GM23338 (cell line): ENCODE data around the gene JUNB. TPM values are rescaled to one million over a fixed set of nuclear protein-coding genes. Genes with fewer than 3 reads are reported as not detected.

Experiments used
- ATAC-seq: fragments of 200-7000 bp; cut with Tn5 transposase; 3 replicates; pipeline ENCODE4 v1.9.1; 2020
- DNase-seq: peaks from one replicate; pipeline ENCODE4 v3.0.0-alpha.2; 2015; ENCODE audit warnings: low spot score
- H2AFZ ChIP-seq: fragments of 200-600 bp; sonication (generic); 2 replicates; pipeline ENCODE4 v1.8.0; 2016; ENCODE audit warnings: antibody characterized with exemption, mild to moderate bottlenecking, moderate library complexity
- H3F3A ChIP-seq: fragments of 200-600 bp; sonication (generic); replicated peaks from 2 replicates; pipeline ENCODE4 v1.8.0; 2017; ENCODE audit warnings: antibody characterized with exemption, mixed run types, low read depth
- H3K27ac ChIP-seq: fragments of 200-600 bp; sonication (generic); 2 replicates; pipeline ENCODE4 v1.6.1; 2016; ENCODE audit warnings: low read depth
- H3K27me3 ChIP-seq: fragments of 200-600 bp; sonication (generic); 2 replicates; pipeline ENCODE4 v1.8.0; 2016; ENCODE audit warnings: mild to moderate bottlenecking, mixed run types, moderate library complexity; ENCODE audit not compliant: insufficient read depth
- H3K36me3 ChIP-seq: fragments of 200-600 bp; sonication (generic); 2 replicates; pipeline ENCODE4 v1.8.0; 2016; ENCODE audit warnings: mild to moderate bottlenecking; ENCODE audit not compliant: insufficient read depth
- H3K4me1 ChIP-seq: fragments of 200-600 bp; sonication (generic); 2 replicates; pipeline ENCODE4 v1.8.0; 2016; ENCODE audit warnings: mild to moderate bottlenecking, moderate library complexity; ENCODE audit not compliant: insufficient read depth
- H3K4me2 ChIP-seq: fragments of 200-600 bp; sonication (generic); 2 replicates; pipeline ENCODE4 v1.7.1; 2017; ENCODE audit warnings: mixed run types
- H3K4me3 ChIP-seq: fragments of 200-600 bp; sonication (generic); 2 replicates; pipeline ENCODE4 v1.6.1; 2016; ENCODE audit warnings: mixed run types
- H3K79me2 ChIP-seq: fragments of 200-600 bp; sonication (generic); replicated peaks from 2 replicates; pipeline ENCODE4 v1.8.0; 2017; ENCODE audit warnings: mild to moderate bottlenecking; ENCODE audit not compliant: insufficient read depth
- H3K9me2 ChIP-seq: fragments of 200-600 bp; sonication (generic); 2 replicates; pipeline ENCODE4 v1.8.0; 2017; ENCODE audit not compliant: insufficient read depth
- H4K20me1 ChIP-seq: fragments of 200-600 bp; sonication (generic); replicated peaks from 2 replicates; pipeline ENCODE4 v1.8.0; 2017; ENCODE audit warnings: mild to moderate bottlenecking; ENCODE audit not compliant: insufficient read depth
- H3K27ac Mint-ChIP-seq: 2 replicates; pipeline ENCODE4 v1.8.0; 2020; ENCODE audit warnings: inconsistent platforms, mild to moderate bottlenecking, moderate library complexity, mixed read lengths
- H3K27me3 Mint-ChIP-seq: 3 replicates; pipeline ENCODE4 v1.8.0; 2022; ENCODE audit warnings: low read depth, mild to moderate bottlenecking, moderate library complexity, mixed read lengths, inconsistent platforms; ENCODE audit not compliant: insufficient read depth, poor library complexity
- H3K36me3 Mint-ChIP-seq: 3 replicates; pipeline ENCODE4 v1.8.0; 2021; ENCODE audit warnings: low read depth, mild to moderate bottlenecking, inconsistent platforms, moderate library complexity, mixed read lengths
- H3K4me1 Mint-ChIP-seq: 3 replicates; pipeline ENCODE4 v1.8.0; 2020; ENCODE audit warnings: mild to moderate bottlenecking, inconsistent platforms, mixed read lengths
- H3K4me3 Mint-ChIP-seq: 3 replicates; pipeline ENCODE4 v1.8.0; 2021; ENCODE audit warnings: moderate library complexity, mild to moderate bottlenecking, inconsistent platforms, mixed read lengths
- H3K9me3 Mint-ChIP-seq: 3 replicates; pipeline ENCODE4 v1.8.0; 2020; ENCODE audit warnings: moderate library complexity, mild to moderate bottlenecking, inconsistent platforms, mixed read lengths
- CREB1 ChIP-seq: fragments of 250-450 bp; sonication (Bioruptor Pico); IDR thresholded peaks from 2 replicates; pipeline ENCODE4 v1.5.0; 2020; ENCODE audit warnings: low read depth, mild to moderate bottlenecking, moderate library complexity
- CTCF ChIP-seq, 2 experiments: fragments of 200-600 bp in 1 of 2; sonication (generic) in 1 of 2; conservative IDR thresholded peaks; 2 replicates each; pipeline versions ENCODE4 v1.5.1 to v1.6.1; 2016 to 2017; ENCODE audit warnings: antibody characterized with exemption in 2 of 2, low read depth in 2 of 2, mild to moderate bottlenecking in 2 of 2, moderate library complexity in 1 of 2
- EZH2 ChIP-seq: fragments of 200-600 bp; sonication (generic); IDR thresholded peaks from one replicate; pipeline ENCODE4 v1.8.0; 2017; ENCODE audit warnings: antibody characterized with exemption, mild to moderate bottlenecking, low read depth; ENCODE audit not compliant: unreplicated experiment
- EZH2phosphoT487 ChIP-seq: fragments of 200-600 bp; sonication (generic); IDR thresholded peaks from one replicate; pipeline ENCODE4 v1.8.1; 2018; ENCODE audit warnings: antibody characterized with exemption; ENCODE audit not compliant: unreplicated experiment
- JUNB ChIP-seq: IDR thresholded peaks from one replicate; pipeline ENCODE4 v1.6.1; 2016; ENCODE audit warnings: antibody characterized with exemption; ENCODE audit not compliant: unreplicated experiment
- NANOG ChIP-seq: IDR thresholded peaks from 2 replicates; pipeline ENCODE4 v1.6.1; 2016; ENCODE audit warnings: antibody characterized with exemption, borderline replicate concordance
- POLR2AphosphoS5 ChIP-seq: IDR thresholded peaks from 2 replicates; pipeline ENCODE4 v1.6.1; 2016; ENCODE audit warnings: antibody characterized with exemption, low read depth
- REST ChIP-seq: IDR thresholded peaks from one replicate; pipeline ENCODE4 v1.6.1; 2018; ENCODE audit warnings: antibody characterized with exemption; ENCODE audit not compliant: unreplicated experiment
- STAT1 ChIP-seq: IDR thresholded peaks from one replicate; pipeline ENCODE4 v1.6.1; 2016; ENCODE audit warnings: antibody characterized with exemption; ENCODE audit not compliant: unreplicated experiment
- ZNF114 ChIP-seq: fragments of 250-450 bp; sonication (Bioruptor Pico); IDR thresholded peaks from 2 replicates; pipeline ENCODE4 v1.5.0; 2020; ENCODE audit warnings: mild to moderate bottlenecking, moderate library complexity
- ZNF331 ChIP-seq: fragments of 250-450 bp; sonication (Bioruptor Pico); IDR thresholded peaks from 2 replicates; pipeline ENCODE4 v1.5.0; 2020; ENCODE audit warnings: low read depth, mild to moderate bottlenecking, moderate library complexity
- polyA plus RNA-seq: library from polyadenylated mRNA; unstranded; fragments of >200 nt; fragmentation: Nextera tagmentation; extraction: Ambion mirVana; gene quantifications from 2 replicates; pipeline ENCODE4 v1.2.1, GENCODE V29; 2016
- total RNA-seq: library from RNA; depleted of rRNA; stranded (reverse); fragments of >200 nt; shearing (Covaris generic); gene quantifications from 2 replicates; pipeline ENCODE4 v1.2.3, GENCODE V29; 2014

JUNB gene
- total and polyA plus RNA-seq, 2 experiments from 2014 or later, result 7.7 to 20.2 TPM

GRCh38 chr19:12785431-12786031 is 5.8 kb upstream of the JUNB start (continued):
- TF ChIP-seq NANOG (no peak), CREB1 (CRISPR knock-in tag) (no peak), EZH2phosphoT487 (no peak), STAT1 (no peak), EZH2 (no peak), REST (no peak), ZNF331 (no peak), JUNB (no peak)

- no peaks in the 10 kb centered on the region for H3K79me2 ChIP-seq
- H3K4me2 ChIP-seq, result no peak overlapping the region
- H3K9me2 ChIP-seq, result no peaks in the 10 kb centered on the region
- H3K36me3 Mint-ChIP-seq, result no peaks in the 10 kb centered on the region; the same call in 2 of the 3 replicates
- peaks cover 9% of the 10 kb centered on the region for H3K27me3 ChIP-seq
- peaks cover 27% of the 10 kb centered on the region for H3K4me1 Mint-ChIP-seq
- H3K9me3 Mint-ChIP-seq, result no peaks in the 10 kb centered on the region
- peaks cover 32% of the 10 kb centered on the region for H3K4me1 ChIP-seq
- H3K27ac Mint-ChIP-seq, result no peak overlapping the region
- no peak for DNase-seq
- no peak overlapping the region for H3K4me3 Mint-ChIP-seq
- H4K20me1 ChIP-seq, result no peaks in the 10 kb centered on the region
- peaks cover 24% of the 10 kb centered on the region for H3K27me3 Mint-ChIP-seq
- H3K36me3 ChIP-seq, result no peaks in the 10 kb centered on the region
- H2AFZ ChIP-seq, result no peak overlapping the region
- no peak overlapping the region for H3K27ac ChIP-seq
- peaks cover 36% of the 10 kb centered on the region for H3F3A ChIP-seq
- ATAC-seq, result no peak
- H3K4me3 ChIP-seq, result no peak overlapping the region
- TF ChIP-seq EZH2phosphoT487 (no peak), EZH2 (no peak), ZNF331 (no peak), POLR2AphosphoS5 (no peak), CREB1 (CRISPR knock-in tag) (no peak), CTCF (conservative IDR thresholded peaks at IDR 0.05; ENCODE audit: low read depth in 2 of 2) (no peak), ZNF114 (no peak), REST (no peak), STAT1 (no peak)
These were observed 5.0 kb upstream of the JUNB start for GRCh38 chr19:12786141-12786870.
